IMR-90 (cell line): ENCODE measurements around the gene MAGEA12. TPM values are rescaled to one million over a fixed set of nuclear protein-coding genes. Genes with fewer than 3 reads are reported as not detected.

Source experiments
- ATAC-seq: fragments of 200-7000 bp; cut with Tn5 transposase; 2 replicates; pipeline ENCODE4 v1.9.1; 2020; ENCODE audit warnings: low read depth, mild to moderate bottlenecking, moderate library complexity
- BruUV-seq: library from RNA; stranded (reverse); fragments of 400-500 nt; replicated peaks from 2 replicates; lab custom pipeline; 2021; lab: Mats Ljungman, UMichigan
- CTCF ChIA-PET: fragments of 300-600 bp; formaldehyde crosslinking; extraction: SDS; loops from one replicate; lab custom pipeline; 2021; ENCODE audit warnings: antibody characterized with exemption; lab: Yijun Ruan, JAX
- POLR2A ChIA-PET: fragments of 300-600 bp; sonication (Branson Sonifier 250); formaldehyde crosslinking; loops from one replicate; lab custom pipeline; 2022; ENCODE audit warnings: antibody characterized with exemption; ENCODE audit not compliant: unreplicated experiment; lab: Charles Lee
- DNase-seq: peaks from one replicate; pipeline ENCODE4 v3.0.0; 2013
- H2AFZ ChIP-seq: replicated peaks from 2 replicates; pipeline ENCODE3; 2013; ENCODE audit warnings: low read length, mild to moderate bottlenecking; ENCODE audit not compliant: poor library complexity
- H2AK5ac ChIP-seq: 2 replicates; pipeline ENCODE4 v1.6.1; 2013; ENCODE audit warnings: low read depth, low read length, inconsistent platforms
- H2AK9ac ChIP-seq: replicated peaks from 2 replicates; pipeline ENCODE3; 2013; ENCODE audit warnings: mild to moderate bottlenecking, low read depth, low read length, moderate library complexity; ENCODE audit not compliant: poor library complexity
- H2BK120ac ChIP-seq: 2 replicates; pipeline ENCODE4 v1.6.1; 2013; ENCODE audit warnings: low read depth, low read length, inconsistent platforms
- H2BK15ac ChIP-seq: 3 replicates; pipeline ENCODE4 v1.6.1; 2013; ENCODE audit warnings: low read depth, low read length, inconsistent platforms
- H2BK20ac ChIP-seq: 2 replicates; pipeline ENCODE4 v1.6.1; 2013; ENCODE audit warnings: low read depth, mild to moderate bottlenecking, inconsistent platforms, low read length, moderate library complexity
- H2BK5ac ChIP-seq: 2 replicates; pipeline ENCODE4 v1.6.1; 2013; ENCODE audit warnings: mild to moderate bottlenecking, low read depth, low read length, inconsistent platforms; ENCODE audit not compliant: poor library complexity, severe bottlenecking
- H3K14ac ChIP-seq: replicated peaks from 2 replicates; pipeline ENCODE4 v1.6.1; 2013; ENCODE audit warnings: low read depth, low read length, inconsistent platforms
- H3K18ac ChIP-seq: 2 replicates; pipeline ENCODE4 v1.6.1; 2013; ENCODE audit warnings: low read depth, low read length, control low read depth
- H3K23ac ChIP-seq: 2 replicates; pipeline ENCODE4 v1.6.1; 2013; ENCODE audit warnings: low read depth, low read length, inconsistent platforms
- H3K27ac ChIP-seq: 2 replicates; pipeline ENCODE4 v1.5.1; 2013; ENCODE audit warnings: mild to moderate bottlenecking, control low read depth, low read length; ENCODE audit not compliant: insufficient read depth
- H3K27me3 ChIP-seq: 2 replicates; pipeline ENCODE4 v1.6.1; 2013; ENCODE audit warnings: low read length; ENCODE audit not compliant: control insufficient read depth, insufficient read depth
- H3K36me3 ChIP-seq: 2 replicates; pipeline ENCODE4 v1.6.1; 2013; ENCODE audit warnings: low read length, mixed read lengths; ENCODE audit not compliant: control insufficient read depth, insufficient read depth
- H3K4ac ChIP-seq: 2 replicates; pipeline ENCODE4 v1.6.1; 2013; ENCODE audit warnings: low read depth, low read length, inconsistent platforms
- H3K4me1 ChIP-seq: 2 replicates; pipeline ENCODE4 v1.6.1; 2013; ENCODE audit warnings: low read length, mixed read lengths; ENCODE audit not compliant: control insufficient read depth, insufficient read depth
- H3K4me2 ChIP-seq: 2 replicates; pipeline ENCODE4 v1.6.1; 2013; ENCODE audit warnings: low read depth, mild to moderate bottlenecking, control low read depth, low read length, moderate library complexity
- H3K4me3 ChIP-seq: 2 replicates; pipeline ENCODE4 v1.5.1; 2013; ENCODE audit warnings: low read depth, mild to moderate bottlenecking, control low read depth, low read length, moderate library complexity; ENCODE audit not compliant: insufficient read depth
- H3K56ac ChIP-seq: 2 replicates; pipeline ENCODE4 v1.6.1; 2013; ENCODE audit warnings: low read length, inconsistent platforms; ENCODE audit not compliant: insufficient read depth; ENCODE audit errors: extremely low read depth
- H3K79me1 ChIP-seq, 2 experiments: 2 replicates each; pipeline ENCODE4 v1.6.1; 2013; ENCODE audit warnings: low read length in 2 of 2, inconsistent platforms in 1 of 2, low read depth in 1 of 2
- H3K9ac ChIP-seq: 2 replicates; pipeline ENCODE4 v1.6.1; 2013; ENCODE audit warnings: low read depth, low read length, control low read depth
- H3K9me1 ChIP-seq: 2 replicates; pipeline ENCODE4 v1.6.1; 2013; ENCODE audit warnings: low read length, inconsistent platforms; ENCODE audit not compliant: insufficient read depth
- H3K9me3 ChIP-seq: 2 replicates; pipeline ENCODE4 v1.6.1; 2013; ENCODE audit warnings: low read length; ENCODE audit not compliant: control insufficient read depth, insufficient read depth
- H4K20me1 ChIP-seq: 2 replicates; pipeline ENCODE4 v1.6.1; 2013; ENCODE audit warnings: low read length, inconsistent platforms; ENCODE audit not compliant: insufficient read depth
- H4K5ac ChIP-seq: 2 replicates; pipeline ENCODE4 v1.6.1; 2013; ENCODE audit warnings: mild to moderate bottlenecking, low read depth, low read length, control low read depth
- H4K8ac ChIP-seq, 2 experiments: 2 replicates each; pipeline ENCODE4 v1.6.1; 2013; ENCODE audit warnings: low read depth in 2 of 2, low read length in 2 of 2, control low read depth in 1 of 2, inconsistent platforms in 1 of 2
- H4K91ac ChIP-seq: 2 replicates; pipeline ENCODE4 v1.6.1; 2013; ENCODE audit warnings: low read depth, low read length, inconsistent platforms; ENCODE audit not compliant: insufficient read depth
- CEBPB ChIP-seq: IDR thresholded peaks from 2 replicates; pipeline ENCODE4 v1.6.1; 2012; ENCODE audit warnings: low read depth, low read length, improper control_type of control experiment
- FOS ChIP-seq: fragments of 150-350 bp; IDR thresholded peaks from 2 replicates; pipeline ENCODE4 v1.6.1; 2016; ENCODE audit warnings: low read depth, low read length
- MAFK ChIP-seq: IDR thresholded peaks from 2 replicates; pipeline ENCODE4 v1.6.1; 2012; ENCODE audit warnings: low read depth, low read length, improper control_type of control experiment
- MAZ ChIP-seq: IDR thresholded peaks from 2 replicates; pipeline ENCODE4 v1.6.1; 2012; ENCODE audit warnings: low read depth, mild to moderate bottlenecking, low read length, improper control_type of control experiment, moderate library complexity, borderline replicate concordance
- POLR2A ChIP-seq: IDR thresholded peaks from 2 replicates; pipeline ENCODE4 v1.6.1; 2012; ENCODE audit warnings: mild to moderate bottlenecking, low read depth, low read length
- RAD21 ChIP-seq: IDR thresholded peaks from 2 replicates; pipeline ENCODE4 v1.6.1; 2012; ENCODE audit warnings: low read length, improper control_type of control experiment
- WGBS, 2 experiments: methylation state at CpG; one replicate each; pipeline versions ENCODE4 v1.1.5 to v1.1.7; 2013; ENCODE audit warnings: missing lambda C conversion rate in 2 of 2; ENCODE audit not compliant: insufficient read length in 1 of 2; ENCODE audit errors: extremely low coverage in 2 of 2; 5-methylcytosine and 5-hydroxymethylcytosine counted together
- dilution Hi-C: fragments of 300-500 bp; cut with HindIII; formaldehyde crosslinking; loops from one replicate; pipeline ENCODE4 v1.14.3; 2018; ENCODE audit warnings: low sequenced_read_pairs; ENCODE audit not compliant: unreplicated experiment
- in situ Hi-C: fragments of 300-500 bp; cut with MboI; formaldehyde crosslinking; loops from 3 replicates; pipeline ENCODE4 v1.14.3; 2019; ENCODE audit warnings: low sequenced_read_pairs, inconsistent platforms, mixed read lengths
- intact Hi-C: fragments of 100-400 bp; cut with micrococcal nuclease; formaldehyde crosslinking; loops from 2 replicates; pipeline ENCODE4 v1.10.0; 2022
- polyA plus RNA-seq, 3 experiments: library from polyadenylated mRNA; depleted of rRNA; stranded (reverse); fragments of >200 nt; gene quantifications; 2 replicates each; pipeline ENCODE4 v1.2.3, GENCODE V29; 2012; ENCODE audit warnings: low replicate concordance in 1 of 3
- total RNA-seq: library from RNA; depleted of rRNA; stranded (reverse); fragments of >200 nt; gene quantifications from 2 replicates; pipeline ENCODE4 v1.2.3, GENCODE V29; 2012

Gene MAGEA12
- total and polyA plus RNA-seq, 2 of the 4 experiments (the other 2 are of a cell fraction), result not detected

- Histone ChIP-seq H3K27ac (no peak overlapping the region), H3K4me3 (no peak overlapping the region), H3K4me1 (no peaks in the 10 kb centered on the region), H3K14ac (no peak overlapping the region), H4K91ac (no peak overlapping the region), H4K5ac (no peak overlapping the region), H2BK5ac (no peak overlapping the region), H3K79me1 (no peaks in the 10 kb centered on the region), H2AK9ac (no peak overlapping the region), H2BK15ac (no peak overlapping the region), H3K23ac (no peak overlapping the region), H2BK120ac (no peak overlapping the region), H2BK20ac (no peak overlapping the region), H3K36me3 (no peaks in the 10 kb centered on the region), H4K20me1 (no peaks in the 10 kb centered on the region), H3K18ac (no peak overlapping the region), H4K8ac (no peak overlapping the region), H3K9ac (no peak overlapping the region), H2AFZ (no peak overlapping the region), H3K4me2 (no peak overlapping the region), H3K27me3 (no peaks in the 10 kb centered on the region), H3K9me3 (no peaks in the 10 kb centered on the region; the same call in 1 of the 2 replicates), H3K9me1 (no peaks in the 10 kb centered on the region), H2AK5ac (no peak overlapping the region), H3K56ac (no peak overlapping the region), H3K4ac (no peak overlapping the region)
- dilution Hi-C loops (no loop called here), intact Hi-C loops (no loop called here), in situ Hi-C loops (no loop called here)
- WGBS, 2 experiments, result no CpG with 5 or more reads among the region's 2 CpGs
- POLR2A ChIA-PET, result no interaction called here
- no peak for TF ChIP-seq FOS
- no peak for TF ChIP-seq RAD21
- TF ChIP-seq POLR2A, result no peak
- no peak for TF ChIP-seq CEBPB
- TF ChIP-seq MAZ, result no peak
- no peak for TF ChIP-seq MAFK
- CTCF ChIA-PET, result no interaction called here
- ATAC-seq (no peak), DNase-seq (no peak)
- BruUV-seq, result no TSS peak
Measured at GRCh38 chrX:152735101-152735500, 1.5 kb downstream of the MAGEA12 start.
